AG04450 (cell line): ENCODE data around the gene SPSB4. TPM values are rescaled to one million over a fixed set of nuclear protein-coding genes. Genes with fewer than 3 reads are reported as not detected.

Experiments used
- CTCF ChIA-PET: fragments of 300-600, 350-600 bp; formaldehyde crosslinking; extraction: SDS; loops from one replicate; lab custom pipeline; 2022; ENCODE audit warnings: antibody characterized with exemption, inconsistent platforms; lab: Charles Lee
- POLR2A ChIA-PET: fragments of 350-600 bp; formaldehyde crosslinking; extraction: SDS; loops from one replicate; lab custom pipeline; 2021; ENCODE audit warnings: antibody characterized with exemption, inconsistent platforms; lab: Yijun Ruan, JAX
- DNase-seq: peaks from one replicate; pipeline ENCODE4 v3.0.0-alpha.2; 2011; ENCODE audit warnings: low read depth, low spot score
- H3K27ac ChIP-seq: one replicate; pipeline ENCODE4 v1.5.1; 2012; ENCODE audit warnings: low read depth, low read length, control low read depth
- H3K27me3 ChIP-seq: one replicate; pipeline ENCODE4 v1.6.0; 2012; ENCODE audit warnings: low read length; ENCODE audit not compliant: control insufficient read depth, insufficient read depth
- H3K4me3 ChIP-seq: 2 replicates; pipeline ENCODE4 v1.5.1; 2011; ENCODE audit warnings: mild to moderate bottlenecking, low read depth, low read length, control low read depth
- H3K9me3 ChIP-seq: 2 replicates; pipeline ENCODE4 v1.5.1; 2012; ENCODE audit warnings: low read length; ENCODE audit not compliant: control insufficient read depth, insufficient read depth
- polyA minus RNA-seq: library from RNA; depleted of rRNA, polyadenylated mRNA; stranded (reverse); fragments of >200 nt; gene quantifications from 2 replicates; pipeline ENCODE4 v1.2.3, GENCODE V29; 2011; rRNA and poly(A)+ RNA removed
- polyA plus RNA-seq: library from polyadenylated mRNA; depleted of rRNA; stranded (reverse); fragments of >200 nt; gene quantifications from 2 replicates; pipeline ENCODE4 v1.2.3, GENCODE V29; 2011; rRNA removed
- TF ChIP-seq, protein P1 (sequence below): IDR thresholded peaks from 2 replicates; pipeline ENCODE4 v1.5.1; 2011; ENCODE audit warnings: low read depth, low read length, control low read depth, inconsistent platforms

SPSB4 gene
- polyA plus RNA-seq (not detected in 2 replicates), polyA minus RNA-seq (not detected in 2 replicates)

DNA sequence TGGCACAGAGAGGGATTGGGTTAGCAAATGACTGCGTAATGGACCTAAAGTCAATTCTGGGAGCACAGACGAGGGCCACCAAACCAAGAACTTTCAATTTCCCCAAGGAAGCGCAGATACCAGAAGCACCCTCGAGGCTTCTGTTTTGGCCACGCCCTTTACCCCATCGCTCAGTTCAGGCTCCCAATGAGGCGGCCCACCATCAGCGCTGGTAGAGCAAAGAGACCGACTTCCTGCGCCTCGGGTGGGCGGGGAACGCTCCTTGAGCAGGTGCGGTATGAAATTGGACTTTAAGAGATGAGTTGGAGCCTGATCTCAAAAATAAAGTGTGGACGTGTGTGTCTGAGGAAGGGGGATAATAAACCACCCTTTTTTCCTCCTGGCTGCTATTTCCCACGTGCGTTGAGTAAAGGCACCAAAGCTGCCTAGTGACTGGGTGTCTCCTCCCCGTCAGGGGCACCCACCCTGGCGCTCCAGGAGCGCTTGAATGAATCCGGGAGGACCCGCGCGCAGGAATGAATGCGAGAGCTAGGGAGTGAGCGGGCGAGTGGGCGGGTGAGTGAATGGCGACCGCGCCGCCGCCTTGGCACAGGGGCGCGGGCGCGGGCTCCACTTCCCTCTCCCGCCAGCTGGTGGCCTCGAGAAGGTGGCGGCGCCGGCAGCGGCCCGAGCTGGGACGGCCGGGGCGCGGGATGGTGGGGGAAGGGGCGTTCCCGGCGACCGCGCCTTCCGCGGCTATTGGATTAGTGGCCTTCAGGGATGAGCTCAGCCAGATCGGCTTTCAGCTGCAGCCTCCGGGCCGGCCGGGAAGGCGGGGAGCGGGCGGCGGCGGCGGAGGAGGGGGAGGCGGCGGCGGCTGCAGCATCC lies at the start of gene SPSB4:
Gene SPSB4, plus strand, starts transcription at position 772 of the 867 bp plus-strand sequence. CDS start 14,758 bp downstream, outside the sequence.
- TF ChIP-seq, protein P1, sequence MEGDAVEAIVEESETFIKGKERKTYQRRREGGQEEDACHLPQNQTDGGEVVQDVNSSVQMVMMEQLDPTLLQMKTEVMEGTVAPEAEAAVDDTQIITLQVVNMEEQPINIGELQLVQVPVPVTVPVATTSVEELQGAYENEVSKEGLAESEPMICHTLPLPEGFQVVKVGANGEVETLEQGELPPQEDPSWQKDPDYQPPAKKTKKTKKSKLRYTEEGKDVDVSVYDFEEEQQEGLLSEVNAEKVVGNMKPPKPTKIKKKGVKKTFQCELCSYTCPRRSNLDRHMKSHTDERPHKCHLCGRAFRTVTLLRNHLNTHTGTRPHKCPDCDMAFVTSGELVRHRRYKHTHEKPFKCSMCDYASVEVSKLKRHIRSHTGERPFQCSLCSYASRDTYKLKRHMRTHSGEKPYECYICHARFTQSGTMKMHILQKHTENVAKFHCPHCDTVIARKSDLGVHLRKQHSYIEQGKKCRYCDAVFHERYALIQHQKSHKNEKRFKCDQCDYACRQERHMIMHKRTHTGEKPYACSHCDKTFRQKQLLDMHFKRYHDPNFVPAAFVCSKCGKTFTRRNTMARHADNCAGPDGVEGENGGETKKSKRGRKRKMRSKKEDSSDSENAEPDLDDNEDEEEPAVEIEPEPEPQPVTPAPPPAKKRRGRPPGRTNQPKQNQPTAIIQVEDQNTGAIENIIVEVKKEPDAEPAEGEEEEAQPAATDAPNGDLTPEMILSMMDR = no peak
- peaks cover 48% of the 10 kb centered on the region for H3K27me3 ChIP-seq
- H3K27ac ChIP-seq = no peak within 1 kb of the TSS
- peak within 1 kb of the TSS; percentile 35 for H3K4me3 ChIP-seq
- CTCF ChIA-PET = interaction anchor here (0.6 to 1.4 kb wide), 3 partner anchors 55 to 823 kb away, joined by 3 to 5 read pairs (median 3); no protein-coding TSS in a partner anchor
- DNase-seq = no peak
- no peaks in the 10 kb centered on the region for H3K9me3 ChIP-seq
- POLR2A ChIA-PET = no interaction called here

DNA sequence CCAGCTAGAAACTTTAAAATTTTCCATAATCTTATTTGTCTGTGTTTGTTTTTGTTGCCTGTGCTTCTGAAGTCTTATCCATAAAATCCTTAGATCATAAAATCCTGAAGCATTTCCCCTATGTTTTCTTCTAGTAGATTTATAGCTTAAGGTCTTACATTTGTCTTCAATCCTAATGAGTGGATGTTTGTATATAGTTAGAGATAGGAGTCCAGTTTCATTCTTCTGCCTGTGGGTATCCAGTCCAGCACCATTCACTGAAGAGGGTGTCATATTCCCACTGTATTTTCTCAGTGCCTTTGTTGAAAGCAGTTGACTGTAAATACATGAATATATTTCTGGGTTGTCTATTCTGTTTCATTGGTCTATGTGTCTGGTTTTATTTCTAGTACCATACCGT lies 44.8 kb upstream of the SPSB4 start:
- H3K27me3 ChIP-seq = peaks cover 6% of the 10 kb centered on the region
- no peaks in the 10 kb centered on the region for H3K9me3 ChIP-seq
- CTCF ChIA-PET = interaction anchor here (0.7 kb wide), 2 partner anchors 139 to 176 kb away, joined by 3 to 7 read pairs; no protein-coding TSS in a partner anchor
- POLR2A ChIA-PET = no interaction called here
- no peak overlapping the region for H3K27ac ChIP-seq
- H3K4me3 ChIP-seq = no peak overlapping the region
- DNase-seq = no peak
- TF ChIP-seq, protein P1 = no peak

DNA sequence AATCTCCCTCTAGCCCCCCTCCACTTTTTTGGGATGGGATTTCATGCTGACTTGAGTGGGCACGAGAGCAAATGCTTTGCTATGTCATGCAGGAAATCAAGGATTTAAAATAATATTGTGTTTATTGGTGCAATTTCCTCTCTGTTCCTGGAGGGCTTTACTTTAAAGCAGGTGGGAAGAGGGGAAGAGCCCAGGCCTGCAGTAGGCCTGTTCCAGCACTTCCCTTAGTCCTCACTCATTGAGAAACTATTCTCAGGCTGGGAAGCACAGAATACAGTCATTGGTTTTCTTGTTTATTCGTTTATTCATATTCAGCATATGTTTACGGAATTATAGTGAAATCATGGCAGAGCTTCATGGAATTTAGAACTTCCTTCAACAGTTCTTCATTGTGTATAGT lies 41.7 kb upstream of the SPSB4 start:
- no peak overlapping the region for H3K4me3 ChIP-seq
- H3K9me3 ChIP-seq = no peaks in the 10 kb centered on the region
- H3K27me3 ChIP-seq = peaks cover under 1% of the 10 kb centered on the region
- ChIA-PET POLR2A (interaction anchor here (0.7 kb wide), 1 partner anchor 28 kb away, joined by 5 read pairs; no protein-coding TSS in a partner anchor), CTCF (interaction anchor here (0.6 to 7.1 kb wide), 8 partner anchors 10 to 183 kb away, joined by 3 to 63 read pairs (median 4); no protein-coding TSS in a partner anchor)
- no peak overlapping the region for H3K27ac ChIP-seq
- DNase-seq = no peak
- TF ChIP-seq, protein P1 = no peak

DNA sequence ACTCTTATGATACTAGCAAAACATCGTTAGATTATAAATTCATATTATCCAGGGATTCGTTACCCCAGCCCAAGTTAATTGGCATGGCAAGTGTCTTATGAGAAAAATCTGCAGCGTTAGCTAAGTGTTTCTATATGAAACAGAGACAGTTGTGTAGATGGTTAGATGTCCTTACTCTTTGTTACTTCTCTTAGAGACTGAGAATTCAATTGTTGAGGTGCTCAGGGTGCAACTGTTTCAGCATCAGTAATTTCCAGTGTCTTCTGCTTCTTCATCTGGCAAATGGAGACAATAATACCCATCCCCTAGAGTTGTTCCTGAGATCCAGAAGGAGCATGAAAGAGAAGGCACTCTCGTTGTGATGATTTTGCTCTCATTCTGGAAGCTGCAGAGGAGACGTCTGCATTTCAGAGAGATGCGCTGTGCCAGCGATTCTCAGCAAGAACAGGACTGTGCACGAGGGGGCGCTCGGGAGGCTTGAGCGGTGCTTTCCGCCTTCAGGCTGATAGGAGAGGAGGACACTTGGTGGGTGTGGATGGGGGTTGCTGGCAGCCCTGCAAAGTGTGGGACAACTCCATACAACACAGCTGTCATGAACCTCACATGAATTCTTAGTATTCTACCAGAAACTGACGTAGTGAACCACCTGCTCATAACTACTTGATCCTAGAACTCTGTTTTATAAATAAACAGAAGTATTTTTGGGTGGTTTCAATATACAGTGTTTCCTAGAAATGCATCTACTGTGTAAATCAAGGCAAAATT lies 39.7 kb upstream of the SPSB4 start:
- no peak overlapping the region for H3K27ac ChIP-seq
- ChIA-PET CTCF (interaction anchor here (0.6 to 7.1 kb wide), 13 partner anchors 9 to 187 kb away, joined by 3 to 63 read pairs (median 5); no protein-coding TSS in a partner anchor), POLR2A (no interaction called here)
- peak; percentile 20 for DNase-seq
- no peaks in the 10 kb centered on the region for H3K9me3 ChIP-seq
- peaks cover 2% of the 10 kb centered on the region for H3K27me3 ChIP-seq
- TF ChIP-seq, protein P1 = peak; percentile 84
- no peak overlapping the region for H3K4me3 ChIP-seq
